ENCODE results near the gene TTLL5.

Gene TTLL5

GRCh38 chr14:75875958-75876357 is 214.9 kb downstream of the TTLL5 start:
- DNase-seq = peak; percentile 56

GRCh38 chr14:75876530-75876929 is 215.5 kb downstream of the TTLL5 start:
- no peak for DNase-seq

- no peak for DNase-seq
Measured at GRCh38 chr14:75877292-75877691, 216.2 kb downstream of the TTLL5 start.

GRCh38 chr14:75877884-75878283 is 216.8 kb downstream of the TTLL5 start:
- DNase-seq = peak; percentile 10

GRCh38 chr14:75879031-75879430 is 218.0 kb downstream of the TTLL5 start:
- no peak for DNase-seq

GRCh38 chr14:75880512-75880911 is 219.5 kb downstream of the TTLL5 start:
- DNase-seq = peak; percentile 19

- DNase-seq = no peak
Measured at GRCh38 chr14:75881994-75882393, 220.9 kb downstream of the TTLL5 start.

- DNase-seq = peak; percentile 23
Measured at GRCh38 chr14:75884198-75884611, 223.2 kb downstream of the TTLL5 start.

GRCh38 chr14:75885829-75886228 is 224.8 kb downstream of the TTLL5 start:
- DNase-seq = no peak

- no peak for DNase-seq
Measured at GRCh38 chr14:75886636-75887348, 225.7 kb downstream of the TTLL5 start.

- no peak for DNase-seq
Measured at GRCh38 chr14:75888945-75889344, 227.9 kb downstream of the TTLL5 start.

- DNase-seq = no peak
Measured at GRCh38 chr14:75896341-75896740, 235.3 kb downstream of the TTLL5 start.

GRCh38 chr14:75904311-75904710 is 243.3 kb downstream of the TTLL5 start:
- no peak for DNase-seq

GRCh38 chr14:75905147-75905904 is 244.3 kb downstream of the TTLL5 start:
- DNase-seq = peak; percentile 74

GRCh38 chr14:75906228-75906627 is 245.2 kb downstream of the TTLL5 start:
- no peak for DNase-seq

GRCh38 chr14:75906680-75907280 is 245.7 kb downstream of the TTLL5 start:
- peak; percentile 93 for DNase-seq

GRCh38 chr14:75907756-75908359 is 246.8 kb downstream of the TTLL5 start:
- DNase-seq = no peak

GRCh38 chr14:75909630-75910029 is 248.6 kb downstream of the TTLL5 start:
- DNase-seq = no peak

GRCh38 chr14:75910048-75910447 is 249.0 kb downstream of the TTLL5 start:
- DNase-seq = no peak

- DNase-seq = no peak
Measured at GRCh38 chr14:75911883-75912282, 250.8 kb downstream of the TTLL5 start.

- no peak for DNase-seq
Measured at GRCh38 chr14:75913183-75913582, 252.1 kb downstream of the TTLL5 start.

GRCh38 chr14:75915045-75915444 is 254.0 kb downstream of the TTLL5 start:
- no peak for DNase-seq

GRCh38 chr14:75917322-75917945 is 256.4 kb downstream of the TTLL5 start:
- DNase-seq = no peak

Measured in hematopoietic multipotent progenitor cell treated with erythropoietin and hydrocortisone succinate and interleukin-3 and kit ligand, for 6 days (in vitro differentiated cells).